Activated gamma-delta T cell (primary cell): ENCODE measurements around the gene SH3GL3.

ENCODE experiments used
- DNase-seq: peaks from one replicate; lab custom pipeline; 2025; lab: John Stamatoyannopoulos, UW

SH3GL3 gene

DNA sequence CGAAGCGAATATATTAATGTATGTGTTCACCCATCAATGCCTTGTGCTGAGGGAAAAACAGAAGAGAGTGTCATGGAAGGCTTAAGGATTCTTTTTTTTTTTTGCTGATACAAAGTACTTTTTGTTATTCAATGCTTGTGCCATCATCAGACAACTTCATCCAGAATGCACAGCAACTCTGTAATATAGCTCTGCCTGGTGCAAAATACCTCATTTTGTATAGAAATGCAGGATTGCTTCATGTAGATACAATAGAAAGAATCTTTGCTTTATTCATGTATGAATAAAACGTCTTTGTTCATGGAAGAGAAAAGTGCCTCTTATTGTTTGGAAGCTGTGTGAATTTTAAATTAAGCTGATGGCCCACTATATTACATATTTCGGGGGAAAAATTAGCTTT is 62.9 kb downstream of the SH3GL3 start:
- DNase-seq: no peak

DNA sequence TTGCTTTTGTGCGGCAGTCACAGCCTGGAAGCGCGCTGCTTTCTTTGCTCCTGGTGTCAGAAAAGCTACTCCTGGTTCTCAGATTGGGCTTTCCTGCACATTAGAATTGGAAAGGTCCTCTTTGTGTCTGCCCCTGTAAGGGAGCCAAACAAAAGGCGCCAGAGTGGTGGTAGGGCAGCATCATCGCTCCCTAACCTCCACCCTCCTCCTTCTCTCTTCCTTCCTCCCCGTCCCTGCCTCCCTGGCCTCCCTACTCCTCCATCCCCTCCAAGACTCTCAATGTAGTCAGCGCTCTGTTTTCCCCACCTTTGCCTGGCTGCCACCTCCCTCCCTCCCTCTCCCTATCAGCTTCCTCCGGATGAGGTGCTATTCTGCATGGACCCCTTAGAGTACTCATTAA is 65.3 kb downstream of the SH3GL3 start:
- no peak for DNase-seq

DNA sequence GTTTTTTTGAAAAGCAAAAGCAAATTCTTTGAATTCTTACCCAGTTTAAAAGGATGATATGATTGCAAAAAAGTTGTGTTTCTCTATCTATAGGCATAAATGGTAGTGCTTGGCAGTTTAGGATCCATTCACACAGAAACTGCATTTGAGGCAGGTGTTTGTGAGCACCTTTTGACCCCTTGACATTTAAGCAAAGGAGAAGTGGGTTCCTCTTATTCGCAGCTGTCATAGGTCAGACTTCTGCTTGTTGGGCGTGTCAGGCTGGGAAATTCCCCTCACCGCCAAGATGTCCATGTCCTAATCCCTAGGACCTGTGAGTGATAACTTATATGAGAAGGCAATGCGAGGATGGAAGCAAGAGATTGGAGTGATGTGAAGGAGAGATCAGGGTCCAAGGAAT is 67.4 kb downstream of the SH3GL3 start:
- no peak for DNase-seq

DNA sequence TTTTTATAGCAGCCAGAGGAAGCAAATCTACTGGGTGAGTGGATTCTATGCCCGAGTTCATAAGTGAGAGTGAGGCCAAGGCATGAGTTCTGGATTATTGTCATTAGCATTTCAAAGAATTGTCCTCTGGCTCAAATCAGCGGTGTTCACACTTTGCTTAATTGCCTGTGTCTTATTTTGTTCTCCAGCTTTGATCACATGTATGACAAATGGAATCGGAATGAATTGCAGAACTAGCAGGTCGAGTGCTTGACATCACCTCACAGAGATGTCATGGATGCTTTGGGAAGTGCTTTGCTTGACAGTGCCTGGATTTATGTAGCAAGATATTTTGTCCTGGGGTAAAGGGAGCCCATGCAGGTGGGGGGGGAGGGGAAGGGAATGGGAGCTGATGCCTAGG is 68.0 kb downstream of the SH3GL3 start:
- no peak for DNase-seq

DNA sequence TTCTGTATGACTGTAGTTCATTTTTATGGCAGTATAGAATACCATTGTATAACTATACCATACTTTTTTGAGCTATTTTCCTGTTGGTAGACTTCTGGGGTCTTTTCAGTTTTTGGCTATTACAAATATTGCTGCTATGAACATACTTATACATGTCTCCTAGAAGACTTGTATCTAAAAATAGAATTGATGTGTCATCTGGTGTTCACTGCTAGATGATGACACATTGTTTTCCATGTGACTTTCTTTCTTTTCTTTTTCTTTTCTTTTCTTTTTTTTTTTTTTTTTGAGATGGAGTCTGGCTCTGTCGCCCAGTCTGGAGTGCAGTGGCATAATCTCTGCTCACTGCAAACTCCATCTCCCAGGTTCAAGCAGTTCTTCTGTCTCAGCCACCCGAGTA is 69.8 kb downstream of the SH3GL3 start:
- DNase-seq: no peak

DNA sequence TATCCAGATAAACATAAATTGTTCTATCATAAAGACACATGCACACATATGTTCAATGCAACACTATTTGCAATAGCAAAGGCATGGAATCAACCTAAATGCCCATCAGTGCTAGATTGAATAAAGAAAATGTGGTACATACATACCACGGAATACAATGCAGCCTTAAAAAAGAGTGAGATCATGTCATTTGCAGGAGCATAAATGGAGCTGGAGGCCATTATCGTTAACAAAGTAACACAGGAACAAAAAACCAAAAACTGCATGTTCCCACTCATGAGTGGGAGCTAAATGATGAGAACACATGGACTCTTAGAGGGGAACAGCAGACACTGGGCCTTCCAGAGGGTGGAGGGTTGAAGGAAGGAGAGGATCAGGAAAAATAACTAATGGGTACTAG is 79.2 kb downstream of the SH3GL3 start:
- DNase-seq: no peak

DNA sequence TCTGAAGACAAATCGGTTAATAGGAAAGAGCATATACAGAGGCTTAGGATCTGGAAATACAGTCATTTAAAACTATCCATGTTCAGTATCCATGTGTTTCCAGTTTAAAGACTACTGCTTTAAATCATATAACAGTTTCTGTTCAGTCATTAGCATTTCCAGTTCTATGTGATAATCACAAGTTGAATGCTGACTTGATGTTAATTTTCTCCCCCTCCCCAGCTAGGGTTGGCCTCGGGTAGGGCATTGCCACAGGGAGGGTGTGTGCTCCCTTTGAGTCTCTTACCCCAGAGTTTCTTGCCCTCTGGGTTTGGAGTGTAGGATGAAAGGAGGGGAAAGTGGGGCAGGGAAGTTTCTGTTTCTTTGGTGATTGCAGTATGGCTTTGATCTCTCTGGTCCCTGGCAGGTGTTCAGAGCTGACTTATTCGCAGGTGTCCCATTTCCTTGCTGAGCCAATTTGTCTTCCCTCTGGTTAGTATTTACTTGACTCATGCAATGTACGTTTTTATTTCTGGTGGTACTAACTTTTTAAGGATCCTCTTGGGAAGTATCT is 86.3 kb downstream of the SH3GL3 start:
- no peak for DNase-seq

DNA sequence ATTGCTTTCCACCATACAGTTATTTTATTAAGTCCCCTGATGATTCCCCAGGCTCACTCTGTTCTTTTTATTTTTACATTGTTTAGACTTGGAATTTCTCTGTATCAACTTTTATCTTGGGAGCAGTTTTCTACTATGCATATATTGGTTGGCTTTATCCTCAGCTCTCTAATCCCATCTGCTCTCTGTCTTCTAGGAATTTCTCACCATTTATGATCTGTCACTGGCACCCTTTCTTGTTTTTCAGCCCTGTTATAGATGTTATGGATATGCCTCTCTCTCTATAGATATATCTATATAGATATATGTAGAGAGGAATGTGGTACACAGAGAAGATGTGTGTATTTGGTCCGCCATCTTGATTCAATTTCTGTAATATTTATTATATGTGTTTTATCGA is 90.5 kb downstream of the SH3GL3 start:
- no peak for DNase-seq

DNA sequence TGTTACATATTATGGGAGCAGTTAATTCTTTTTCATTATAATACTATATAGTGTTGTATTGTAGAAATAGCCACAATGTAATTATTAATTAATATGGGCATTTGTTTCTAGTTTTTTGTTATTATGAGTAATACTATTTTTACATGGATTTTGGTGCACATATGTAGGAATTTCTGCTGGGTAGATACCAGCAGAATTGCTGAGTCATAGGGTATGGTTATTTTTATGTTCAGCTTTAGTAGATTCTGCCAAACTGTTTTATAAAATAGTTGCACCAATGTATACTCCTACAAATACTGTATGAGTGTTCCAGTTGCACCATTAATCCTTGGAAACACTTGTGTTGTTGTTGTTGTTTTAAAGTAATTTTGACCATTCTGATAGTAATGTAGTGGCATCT is 91.5 kb downstream of the SH3GL3 start:
- no peak for DNase-seq

DNA sequence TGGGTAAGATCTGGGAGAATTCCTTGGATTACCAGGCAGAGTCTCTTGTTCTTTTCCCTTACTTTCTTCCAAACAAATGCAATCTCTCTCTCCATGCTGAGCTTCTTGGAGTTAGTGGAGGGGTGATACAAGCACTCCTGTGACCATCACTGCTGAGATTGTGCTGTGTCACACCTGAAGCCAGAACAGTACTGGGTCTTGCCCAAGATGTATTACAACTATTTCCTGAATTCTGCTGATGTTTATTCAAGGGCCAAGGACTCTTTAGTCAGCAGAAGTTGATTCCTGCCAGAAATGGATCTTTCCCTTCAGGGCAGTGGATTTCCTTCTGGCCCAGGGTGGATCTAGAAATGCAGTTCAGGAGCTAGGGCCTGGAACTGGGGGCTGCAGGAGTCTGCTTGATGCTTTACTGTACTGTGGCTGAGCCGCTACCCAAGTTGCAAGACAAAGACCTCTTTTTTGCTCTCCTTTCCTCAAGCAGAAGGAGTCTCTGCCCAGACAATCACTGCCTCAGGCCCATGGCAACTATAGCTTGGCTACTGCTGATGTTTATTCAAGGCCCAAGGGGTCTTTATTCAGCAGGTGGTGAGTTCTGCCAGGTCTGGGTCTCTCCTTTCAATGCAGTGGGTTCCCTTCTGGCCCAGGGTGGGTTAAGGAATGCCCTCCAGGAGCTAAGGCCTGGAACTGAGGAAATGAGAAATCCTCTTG is 98.8 kb downstream of the SH3GL3 start:
- no peak for DNase-seq

DNA sequence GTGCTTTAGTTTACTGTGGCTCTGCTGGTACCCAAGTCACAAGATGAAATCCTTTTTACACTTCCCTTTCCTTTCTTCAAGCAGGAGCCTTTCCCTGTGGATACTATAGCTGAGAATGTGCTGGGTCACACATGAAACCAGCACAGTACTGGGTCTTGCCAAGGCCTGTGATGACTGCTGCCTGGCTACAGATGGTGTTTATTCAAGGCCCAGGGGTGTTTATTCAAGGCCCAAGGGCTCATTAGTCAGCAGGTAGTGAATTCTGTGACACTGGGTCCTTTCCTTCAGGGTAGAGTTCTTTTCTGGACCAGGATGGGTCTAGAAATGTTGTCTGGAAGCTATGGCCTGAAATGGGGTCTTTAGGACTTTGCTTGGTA is 99.4 kb downstream of the SH3GL3 start:
- DNase-seq: no peak

DNA sequence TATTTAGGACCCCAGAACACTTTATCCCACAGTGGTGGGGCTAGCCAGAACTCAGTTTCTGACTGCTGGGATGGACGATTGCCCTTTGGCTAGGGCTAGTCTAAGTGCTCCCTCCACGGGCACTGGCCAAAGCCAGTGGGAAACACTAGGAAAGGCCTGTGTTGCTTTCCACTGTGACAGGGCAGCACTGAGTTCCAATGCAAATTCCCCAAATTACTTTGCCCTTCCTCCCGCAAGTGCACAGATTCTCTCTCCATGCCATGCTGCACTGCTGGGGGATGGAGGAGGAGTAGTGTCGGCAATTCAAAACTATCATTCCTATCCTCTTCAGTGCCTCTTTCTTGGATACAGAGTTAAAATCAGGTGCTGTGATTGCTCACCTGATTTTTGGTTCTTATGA is 100.0 kb downstream of the SH3GL3 start:
- DNase-seq: no peak

DNA sequence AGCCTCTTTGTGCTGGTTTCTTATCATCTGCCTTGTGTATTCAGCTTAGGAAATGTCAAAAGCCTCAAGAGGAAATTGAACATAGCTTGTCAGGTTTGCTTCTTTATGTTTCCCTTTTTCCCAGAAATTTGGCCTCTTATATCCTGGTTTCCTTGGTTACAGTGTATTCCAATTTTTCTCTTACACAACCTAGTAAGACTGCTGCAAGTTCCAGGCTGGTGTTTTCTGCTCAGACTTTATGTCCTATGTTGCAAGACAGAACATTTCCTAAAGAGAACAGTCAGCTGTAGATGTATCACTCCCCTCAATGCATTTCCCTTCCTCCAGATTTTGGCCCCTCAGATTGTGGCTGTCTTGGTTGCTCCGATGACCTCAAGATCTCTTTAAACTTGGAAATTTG is 102.5 kb downstream of the SH3GL3 start:
- DNase-seq: no peak

DNA sequence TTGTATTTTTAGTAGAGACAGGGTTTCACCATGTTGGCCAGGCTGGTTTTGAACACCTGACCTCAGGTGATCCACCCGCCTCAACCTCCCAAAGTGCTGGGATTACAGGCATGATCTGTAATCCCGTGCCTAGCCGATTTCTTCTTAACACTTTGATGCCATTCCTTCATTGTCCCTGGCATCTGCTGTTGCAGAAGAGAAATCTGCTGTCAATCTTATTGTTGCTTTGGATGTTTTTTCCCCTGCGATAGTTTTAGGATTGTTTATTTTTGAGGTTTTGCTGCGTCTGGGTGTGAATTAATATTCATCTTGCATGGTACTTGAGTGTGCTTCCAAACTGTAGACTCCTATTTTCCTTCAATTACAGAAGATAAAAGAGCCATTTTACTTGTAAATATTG is 107.4 kb downstream of the SH3GL3 start:
- no peak for DNase-seq

DNA sequence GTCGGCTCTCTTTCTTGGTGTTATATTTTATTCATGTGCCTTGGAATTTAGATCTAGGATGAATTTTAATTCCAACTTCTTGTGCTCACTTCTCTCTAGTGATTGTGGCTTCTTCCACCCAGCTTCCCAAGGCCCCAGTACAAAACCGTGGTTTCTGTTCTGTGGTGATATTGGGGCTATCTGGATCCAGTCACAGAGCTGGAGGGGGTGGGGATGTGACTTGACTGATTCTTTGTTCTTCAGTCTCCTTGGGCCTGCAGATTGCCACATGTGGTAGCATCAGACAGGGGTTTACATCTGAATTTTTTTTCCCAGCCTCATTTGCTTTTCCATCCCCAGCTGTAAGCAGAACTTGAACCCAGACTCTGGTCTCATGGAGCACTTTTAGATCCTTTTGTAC is 108.2 kb downstream of the SH3GL3 start:
- DNase-seq: no peak

DNA sequence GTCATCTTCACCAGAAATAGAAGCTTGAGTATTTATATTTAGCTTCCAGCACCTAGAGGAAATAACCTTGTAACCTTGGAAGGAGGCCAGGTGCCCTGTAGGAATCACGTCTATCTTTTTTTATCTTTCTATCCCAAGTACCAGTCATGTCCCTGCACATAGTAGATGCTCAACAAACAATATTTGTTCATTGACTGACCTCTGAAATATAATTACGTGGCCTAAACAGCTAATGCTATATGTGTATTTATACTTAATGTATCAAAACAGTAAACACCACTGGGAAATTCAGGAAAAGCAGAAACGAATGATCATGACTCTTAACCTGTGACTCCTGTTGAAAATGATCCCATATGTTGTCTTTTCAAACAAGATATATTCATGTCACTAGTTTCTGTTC is 108.9 kb downstream of the SH3GL3 start:
- no peak for DNase-seq

DNA sequence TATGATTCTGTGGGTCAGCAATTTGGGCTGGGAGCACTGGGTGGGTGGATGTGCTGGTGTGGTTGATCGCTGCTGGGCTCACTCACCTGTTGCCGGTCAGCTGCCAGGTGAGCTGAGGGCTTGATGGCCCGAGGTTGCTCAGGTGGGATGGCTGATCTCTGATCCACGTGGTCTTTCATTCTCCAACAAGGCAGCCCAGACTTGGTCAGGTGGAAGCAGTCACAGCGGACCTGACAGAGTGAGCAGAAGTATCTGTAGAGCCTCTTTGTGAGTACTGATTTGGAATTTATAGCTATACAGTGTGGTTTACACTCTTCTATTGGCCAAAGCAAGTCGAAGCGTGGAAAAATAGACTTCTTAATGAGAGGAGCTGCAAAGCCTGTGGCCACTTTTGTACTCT is 109.6 kb downstream of the SH3GL3 start:
- DNase-seq: no peak

DNA sequence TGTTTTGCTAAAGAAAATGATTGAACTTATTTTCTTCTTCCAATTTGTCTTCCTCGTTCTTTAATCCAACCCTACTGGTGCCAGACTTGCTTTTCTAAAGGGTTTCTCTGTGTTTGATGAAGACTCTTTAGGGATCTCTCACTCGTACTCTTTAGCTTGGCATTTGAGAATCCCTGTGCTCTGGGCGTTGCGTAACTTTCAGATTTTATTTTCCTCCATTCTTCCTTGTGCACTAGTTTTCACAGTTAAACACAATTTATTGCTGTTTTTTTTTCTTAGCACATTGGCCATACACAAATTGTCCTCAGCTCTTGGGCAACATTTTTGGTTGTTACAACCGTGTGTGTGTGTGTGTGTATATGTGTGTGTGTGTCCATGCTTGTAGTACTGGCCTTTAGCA is 111.0 kb downstream of the SH3GL3 start:
- DNase-seq: no peak

DNA sequence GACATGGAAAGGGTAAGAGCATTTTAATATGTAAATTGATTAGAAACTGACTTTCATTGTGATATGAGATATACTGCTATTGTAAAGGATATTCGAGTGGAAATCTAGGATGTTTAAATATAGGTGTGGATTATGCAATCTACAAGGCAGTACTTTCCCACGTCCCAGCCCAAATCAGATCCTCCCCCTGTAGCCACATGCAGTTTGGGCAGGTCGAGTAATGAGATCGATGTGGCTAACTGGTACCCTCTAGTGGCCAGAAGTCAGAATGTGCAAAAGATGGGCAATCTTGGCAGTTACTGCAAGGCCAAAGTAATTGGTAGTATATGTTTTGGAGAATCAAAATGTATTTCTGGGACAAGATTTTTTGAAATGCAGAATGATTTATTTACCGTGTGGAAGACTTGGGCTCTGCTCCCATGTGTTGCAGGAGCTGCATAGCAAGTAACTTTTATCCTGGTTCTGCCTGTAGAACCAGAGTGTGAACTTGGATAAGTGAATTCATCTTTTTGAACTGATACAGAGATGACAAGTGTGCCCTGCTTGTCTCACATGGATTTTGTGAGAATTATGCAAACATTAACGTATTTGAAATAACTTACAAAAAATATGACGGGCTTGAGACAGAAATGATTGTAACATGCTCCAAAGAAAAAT is 112.3 kb downstream of the SH3GL3 start:
- no peak for DNase-seq

DNA sequence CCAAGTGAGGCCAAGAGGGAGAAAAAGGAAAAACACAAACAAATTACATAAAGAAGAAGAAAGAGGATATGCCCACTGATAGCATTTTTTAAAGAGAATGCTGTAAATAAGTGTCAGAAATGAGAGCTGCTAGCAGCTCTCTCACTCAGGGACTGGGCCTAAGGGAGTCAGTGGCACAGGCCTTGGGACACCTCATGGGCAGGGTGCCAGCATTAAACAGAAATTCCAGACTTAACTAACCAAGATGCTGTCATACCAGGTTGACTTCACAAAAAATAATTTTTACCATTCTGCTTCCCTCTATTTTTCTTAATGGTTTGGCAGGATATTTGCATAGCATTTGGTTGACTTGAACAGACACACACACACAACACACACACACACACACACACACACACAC is 114.5 kb downstream of the SH3GL3 start:
- DNase-seq: no peak

DNA sequence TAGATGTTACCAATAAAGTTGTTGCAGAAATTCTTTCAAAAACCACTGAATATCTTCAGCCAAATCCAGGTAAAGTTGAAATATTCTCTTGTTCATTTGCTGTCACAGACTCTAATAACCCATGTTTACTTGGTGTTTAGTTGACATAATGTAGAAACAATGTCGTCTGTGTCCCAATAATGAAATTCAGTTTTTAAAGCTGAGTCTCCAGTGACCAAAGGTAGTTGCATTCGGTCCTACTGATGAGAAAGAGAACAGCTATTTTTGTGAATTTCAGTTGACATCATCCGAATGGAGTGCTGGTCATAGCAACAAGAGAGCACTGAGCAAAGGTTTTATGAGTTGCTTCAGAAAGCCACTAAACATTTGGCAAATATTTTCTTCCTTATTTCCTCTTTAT is 118.0 kb downstream of the SH3GL3 start:
- no peak for DNase-seq

DNA sequence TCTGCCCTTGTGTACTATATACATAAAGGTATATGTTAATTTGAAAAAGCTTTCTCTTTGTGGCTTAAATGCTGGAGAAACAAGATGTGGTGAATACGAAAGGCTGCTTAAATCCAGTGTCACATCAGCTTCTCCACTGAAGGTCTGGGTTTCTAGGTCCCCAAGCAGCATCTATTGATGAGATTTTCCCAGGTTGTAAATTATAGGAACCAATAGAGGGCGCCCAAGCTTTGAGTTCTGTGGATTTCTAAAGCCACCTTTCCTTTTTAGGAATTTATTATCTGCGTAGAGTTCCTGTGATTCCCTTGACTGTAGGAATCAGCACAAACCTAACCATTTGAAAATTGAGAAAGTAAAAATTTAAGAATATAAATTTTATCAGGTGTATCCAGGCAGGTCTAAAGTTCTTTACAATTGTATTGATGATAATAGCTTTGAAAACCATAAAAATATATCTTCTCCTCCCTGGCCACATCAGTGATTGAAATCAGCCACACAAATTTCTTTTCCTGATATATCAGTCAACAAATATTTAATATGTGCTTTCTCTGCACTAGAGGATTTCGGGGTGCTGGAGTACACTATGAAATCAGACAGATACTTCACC is 118.5 kb downstream of the SH3GL3 start:
- no peak for DNase-seq

DNA sequence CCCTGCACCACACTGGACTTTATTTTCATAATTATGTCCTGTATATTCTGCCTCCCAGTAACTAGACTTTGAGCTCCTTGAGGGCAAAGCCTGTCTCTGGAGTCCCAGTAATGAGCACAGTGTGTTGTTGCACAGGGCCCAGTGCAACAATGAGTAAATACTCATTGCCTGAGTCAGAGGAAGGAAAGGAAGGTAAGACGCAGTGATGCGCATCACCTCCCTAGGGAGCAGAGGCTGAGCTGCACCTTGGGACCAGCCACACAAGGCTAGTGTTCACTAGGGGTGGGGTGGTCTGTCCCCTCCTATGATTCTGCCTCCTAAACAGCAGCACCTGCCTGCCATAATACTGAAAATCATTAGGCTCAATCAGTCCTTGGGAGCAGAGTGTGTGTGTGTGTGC is 120.2 kb downstream of the SH3GL3 start:
- no peak for DNase-seq
